HL-60/S4 (cell line): ENCODE results near the gene TRUB2.

Experiments
- in situ Hi-C: fragments of 300-500 bp; cut with MboI; formaldehyde crosslinking; loops from 2 replicates; pipeline ENCODE4 v1.14.3; 2022; ENCODE audit warnings: low sequenced_read_pairs

The TRUB2 gene, protein sequence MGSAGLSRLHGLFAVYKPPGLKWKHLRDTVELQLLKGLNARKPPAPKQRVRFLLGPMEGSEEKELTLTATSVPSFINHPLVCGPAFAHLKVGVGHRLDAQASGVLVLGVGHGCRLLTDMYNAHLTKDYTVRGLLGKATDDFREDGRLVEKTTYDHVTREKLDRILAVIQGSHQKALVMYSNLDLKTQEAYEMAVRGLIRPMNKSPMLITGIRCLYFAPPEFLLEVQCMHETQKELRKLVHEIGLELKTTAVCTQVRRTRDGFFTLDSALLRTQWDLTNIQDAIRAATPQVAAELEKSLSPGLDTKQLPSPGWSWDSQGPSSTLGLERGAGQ

DNA sequence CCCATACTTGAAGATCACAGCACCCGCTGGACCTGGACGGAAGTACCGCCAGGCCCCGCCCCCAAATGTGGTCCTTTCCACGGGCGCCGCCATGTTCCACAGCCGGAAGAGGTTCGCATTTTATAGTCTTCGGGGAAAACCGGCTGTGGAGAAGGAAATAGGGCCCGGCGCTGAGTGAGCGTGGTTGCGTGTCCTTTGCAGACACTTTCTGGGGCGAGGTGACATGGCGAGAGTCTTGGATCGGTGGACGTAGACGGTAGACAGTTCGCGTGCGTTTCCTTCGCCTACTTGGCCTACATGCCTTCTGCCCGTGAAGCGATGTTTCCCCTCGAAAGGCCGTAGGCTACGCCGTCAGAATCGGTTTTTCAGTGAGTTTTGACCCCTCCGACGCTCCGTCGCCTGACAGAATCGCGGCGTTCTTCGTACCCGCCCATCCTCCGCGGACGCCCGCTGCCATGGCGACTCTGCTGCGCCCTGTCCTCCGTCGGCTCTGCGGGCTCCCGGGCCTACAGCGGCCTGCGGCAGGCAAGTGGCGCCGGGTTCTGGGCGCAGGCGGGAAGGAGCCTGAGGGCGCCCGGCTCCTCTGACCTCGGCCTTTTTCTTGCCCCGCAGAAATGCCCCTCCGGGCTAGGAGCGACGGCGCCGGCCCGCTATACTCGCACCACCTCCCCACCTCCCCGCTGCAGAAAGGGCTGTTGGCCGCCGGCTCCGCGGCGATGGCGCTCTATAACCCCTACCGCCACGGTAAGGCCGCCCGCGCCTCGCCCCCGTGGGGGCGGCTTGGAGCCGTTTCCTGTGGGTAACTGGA lies at the start of gene TRUB2, which contains the start of gene COQ4:
Gene TRUB2 (minus strand): TSS at position 44 of the 808 bp plus-strand sequence. CDS start 39 bp downstream, at position 5.
Gene COQ4 (plus strand): TSS at position 436 of the 808 bp plus-strand sequence. CDS start 20 bp downstream, at position 456.
- in situ Hi-C loops, result no loop called here

DNA sequence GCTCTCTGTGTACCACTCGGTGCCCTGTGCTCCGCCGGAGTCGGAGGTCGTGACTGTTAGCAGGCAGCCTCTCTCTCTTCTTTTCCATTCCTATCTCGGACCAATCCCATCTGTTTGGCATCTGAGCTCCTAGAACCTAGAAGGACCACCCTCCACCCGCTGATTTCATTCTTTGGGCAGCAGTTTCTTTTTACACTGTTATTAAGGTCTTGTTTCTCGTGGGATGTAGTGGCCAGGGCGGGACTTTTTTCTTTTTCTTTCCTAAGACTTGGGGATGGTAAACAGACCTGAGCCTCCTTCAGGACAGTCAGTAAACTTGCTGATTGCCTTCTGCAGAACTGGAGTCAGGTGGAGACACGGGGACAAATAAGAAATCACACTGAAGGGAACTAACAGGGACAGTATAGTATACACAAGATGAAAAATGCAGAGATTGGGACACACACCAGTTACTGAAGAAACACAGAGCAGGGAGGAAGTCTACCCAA lies 49.4 kb upstream of the TRUB2 start:
- in situ Hi-C loops, result no loop called here

DNA sequence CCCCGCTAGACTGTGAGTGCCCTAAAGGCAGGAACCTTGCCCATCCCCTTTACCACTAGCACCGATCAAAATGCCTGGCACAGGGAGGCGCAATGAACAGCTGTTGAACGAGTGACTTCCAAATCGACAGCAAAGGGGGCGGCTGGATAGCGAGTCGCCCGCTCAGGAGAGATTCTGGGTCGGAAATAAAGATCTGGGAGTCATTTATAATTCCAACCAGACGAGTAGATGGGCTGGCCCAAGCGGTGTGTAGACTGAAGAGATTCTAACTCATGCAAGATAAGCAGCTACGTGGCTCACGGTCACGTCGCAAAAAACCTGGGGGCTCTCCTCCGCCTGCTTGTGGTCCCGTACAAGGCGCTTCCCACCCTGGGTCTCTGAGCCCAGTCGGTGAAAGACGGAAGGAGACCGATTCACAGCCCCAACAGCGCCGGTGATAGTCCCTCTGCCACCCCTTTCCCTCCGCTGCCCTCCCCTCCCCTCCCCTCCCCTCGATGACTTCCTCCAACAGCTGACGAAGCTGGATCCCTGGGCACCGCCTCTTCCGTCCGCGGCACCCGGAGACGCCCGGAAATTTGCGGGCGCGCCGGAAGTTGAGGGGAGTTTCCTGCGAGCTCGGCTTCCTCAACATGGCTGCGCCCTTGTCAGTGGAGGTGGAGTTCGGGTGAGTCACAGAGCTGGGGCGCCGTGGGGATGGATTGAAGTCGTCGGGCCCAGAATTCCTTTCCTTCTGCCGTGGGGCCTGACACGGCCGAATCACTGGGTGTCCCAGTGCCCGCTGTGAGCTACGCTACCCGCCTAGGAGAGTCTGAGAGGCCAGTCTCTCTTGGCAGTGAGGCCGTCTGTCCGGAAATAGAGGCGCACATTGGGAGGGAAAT lies 48.7 kb upstream of the TRUB2 start, which contains the start of gene URM1:
Gene URM1 (plus strand): TSS at position 623 of the 878 bp plus-strand sequence. CDS start 7 bp downstream, at position 630.
- in situ Hi-C loops, result no loop called here

DNA sequence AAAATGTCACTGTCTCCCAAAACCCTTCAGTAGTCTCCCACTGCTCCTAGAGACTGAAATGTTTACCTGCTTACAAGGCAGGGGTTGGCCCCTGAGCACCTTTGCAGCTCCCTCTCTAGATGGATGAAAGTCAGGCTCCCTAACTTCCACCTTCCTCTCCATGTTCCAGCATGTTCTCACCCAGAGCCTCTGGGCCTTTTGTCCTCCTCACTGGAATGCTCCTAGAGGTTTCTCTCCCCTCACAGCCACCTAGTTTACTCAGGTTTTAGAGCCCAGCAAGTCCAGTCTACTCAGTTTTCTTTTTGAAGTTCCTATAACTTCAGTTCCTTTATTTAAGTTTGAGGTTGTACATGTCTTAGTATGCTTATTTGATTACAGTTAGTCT lies 48.1 kb upstream of the TRUB2 start:
- in situ Hi-C loops, result no loop called here

DNA sequence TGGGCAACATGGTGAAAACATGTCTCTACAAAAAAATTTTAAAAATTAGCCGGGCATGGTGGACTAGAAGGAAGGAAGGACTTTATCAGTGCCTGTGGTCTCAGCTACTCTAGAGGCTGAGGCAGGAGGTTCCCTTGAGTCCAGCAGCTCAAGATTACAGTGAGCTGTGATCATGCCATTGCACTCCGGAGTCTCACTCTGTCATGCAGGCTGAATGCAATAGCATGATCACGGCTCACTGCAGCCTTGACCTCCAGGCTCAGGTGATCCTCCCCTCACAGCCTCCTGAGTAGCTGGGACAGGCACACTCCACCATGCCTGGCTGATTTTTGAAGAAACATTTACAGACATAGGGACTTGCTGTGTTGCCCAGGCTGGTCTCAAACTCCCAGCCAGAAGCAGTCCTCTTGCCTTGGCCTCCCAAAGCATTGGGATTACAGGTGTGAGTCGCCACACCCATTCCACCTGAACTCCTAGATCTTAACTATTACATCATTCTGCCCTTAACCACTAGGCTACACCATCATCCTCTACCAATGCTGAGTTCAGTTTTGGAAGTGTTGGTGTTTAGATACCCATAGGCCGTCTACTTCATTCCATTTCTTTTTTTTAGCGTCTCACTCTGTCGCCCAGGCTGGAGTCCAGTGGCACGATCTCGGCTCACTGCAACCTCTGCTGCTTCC lies 46.9 kb upstream of the TRUB2 start:
- in situ Hi-C loops, result no loop called here

DNA sequence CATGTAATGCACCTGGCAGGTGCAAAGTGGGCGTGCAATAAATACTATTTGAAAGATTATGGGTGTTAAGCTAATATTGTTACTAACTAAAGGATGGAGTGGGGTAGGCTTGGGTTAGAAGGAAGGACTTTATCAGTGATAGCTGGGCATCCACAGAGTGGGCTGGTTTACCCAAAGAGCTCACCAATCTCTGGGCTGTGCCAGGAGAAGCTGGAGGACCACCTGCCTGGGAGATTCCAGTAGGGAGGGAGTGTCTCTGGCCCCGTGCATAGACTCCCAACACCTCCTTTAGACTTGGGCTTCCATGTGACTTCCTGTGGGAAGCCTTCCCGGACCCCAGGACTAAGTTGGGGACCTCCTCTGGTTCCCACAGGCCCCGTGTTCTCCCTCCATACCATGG lies 43.3 kb upstream of the TRUB2 start:
- in situ Hi-C loops, result no loop called here

DNA sequence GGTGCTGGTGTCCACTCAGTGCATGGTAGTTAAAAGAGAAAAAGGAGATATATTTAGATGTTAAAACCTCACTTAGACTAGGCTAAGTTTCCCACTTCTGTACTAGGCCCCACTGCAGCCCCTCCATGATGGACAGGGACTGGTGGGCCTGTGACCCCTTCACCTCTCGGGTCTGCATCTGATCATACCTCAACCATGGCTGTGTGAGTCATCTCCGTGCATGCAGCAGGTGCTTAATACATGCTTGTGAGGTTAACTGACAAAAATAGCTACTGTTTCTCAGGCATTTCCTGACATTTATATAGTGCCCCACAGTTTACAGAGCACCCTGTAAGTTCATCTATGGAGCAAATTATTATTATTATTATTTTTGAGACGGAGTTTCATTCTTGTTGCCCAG lies 40.5 kb upstream of the TRUB2 start:
- in situ Hi-C loops, result no loop called here

DNA sequence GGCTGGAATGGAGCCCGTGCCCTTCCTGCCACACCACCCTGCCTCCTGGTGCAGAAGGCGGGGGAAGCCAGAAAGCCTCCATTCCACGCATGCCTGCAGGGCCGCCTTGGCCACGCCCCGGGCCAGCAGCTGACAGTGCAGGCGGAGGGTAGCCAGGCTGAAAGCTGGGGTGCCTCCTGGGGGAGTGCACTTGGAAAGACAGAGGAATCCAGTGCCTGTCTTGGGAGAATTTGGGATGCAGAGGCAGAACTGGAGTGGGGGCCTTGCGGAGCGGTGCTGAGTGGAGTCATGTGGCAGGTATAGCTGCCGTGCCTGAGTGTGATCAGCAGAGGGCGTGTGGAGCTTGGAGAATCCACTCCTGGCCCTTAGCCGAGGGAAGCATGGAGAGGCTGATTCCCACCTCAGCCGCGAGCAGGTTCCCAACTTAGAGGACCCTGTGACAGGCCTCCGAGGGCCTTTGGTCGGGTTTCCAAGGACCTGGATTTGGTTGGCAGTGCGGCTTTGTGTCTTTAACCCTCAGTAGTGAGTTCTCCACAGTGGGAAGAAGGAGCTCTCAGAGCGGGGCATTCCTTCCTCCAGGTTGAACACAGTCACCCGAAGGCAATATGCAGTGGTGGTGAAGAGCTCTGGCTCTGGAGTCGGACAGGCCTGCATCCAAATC lies 39.9 kb upstream of the TRUB2 start:
- in situ Hi-C loops, result no loop called here

DNA sequence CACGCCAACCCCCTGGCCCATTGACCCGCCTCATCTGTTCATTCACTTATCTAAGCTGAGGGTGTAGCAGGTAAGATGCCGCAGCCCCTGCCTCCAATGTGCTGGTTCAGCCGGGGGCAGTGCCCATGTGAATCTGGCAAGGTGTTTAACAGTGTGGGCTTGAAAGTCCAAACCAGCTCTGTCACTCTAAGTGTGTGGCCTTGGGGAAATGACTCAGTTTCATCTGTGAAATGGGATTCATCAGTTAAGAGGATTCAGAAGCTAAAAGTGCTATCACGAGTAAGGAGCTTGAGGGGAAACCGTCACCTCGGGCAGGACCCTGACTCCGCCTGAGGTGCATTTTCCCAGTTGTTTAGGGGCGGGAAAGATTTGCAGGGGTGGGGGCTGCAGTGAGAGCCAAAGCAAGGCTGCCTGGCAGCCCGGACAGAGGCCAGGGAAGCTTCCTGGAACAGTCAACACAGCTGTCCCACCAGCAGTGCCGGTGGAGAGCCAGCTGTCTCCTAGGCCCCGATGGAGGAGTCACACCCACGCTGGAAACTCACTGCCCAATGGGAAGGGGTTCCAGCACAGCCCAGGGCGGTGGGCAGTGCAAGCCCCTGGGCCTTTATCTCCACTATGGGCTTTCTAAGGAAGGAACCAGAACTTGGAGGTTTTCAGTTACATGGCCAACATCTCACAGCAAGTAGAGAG lies 39.2 kb upstream of the TRUB2 start:
- in situ Hi-C loops, result no loop called here

DNA sequence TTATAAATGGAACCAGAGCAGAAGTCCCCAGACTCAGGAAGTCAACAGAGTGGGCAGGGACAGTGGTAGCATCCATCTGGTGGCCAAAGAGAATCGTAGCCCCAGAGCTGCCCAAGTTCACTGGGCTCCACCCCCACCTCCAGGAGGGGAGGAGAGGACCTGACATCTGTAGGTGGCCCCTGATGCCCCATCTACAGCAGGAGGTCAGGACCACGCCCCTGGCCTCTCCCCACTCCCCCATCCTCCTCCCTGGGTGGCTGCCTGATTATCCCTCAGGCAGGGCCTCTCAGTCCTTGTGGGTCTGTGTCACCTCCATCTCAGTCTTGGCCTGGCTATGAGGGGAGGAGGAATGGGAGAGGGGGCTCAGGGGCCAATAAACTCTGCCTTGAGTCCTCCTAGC lies 38.6 kb upstream of the TRUB2 start:
- in situ Hi-C loops, result no loop called here

DNA sequence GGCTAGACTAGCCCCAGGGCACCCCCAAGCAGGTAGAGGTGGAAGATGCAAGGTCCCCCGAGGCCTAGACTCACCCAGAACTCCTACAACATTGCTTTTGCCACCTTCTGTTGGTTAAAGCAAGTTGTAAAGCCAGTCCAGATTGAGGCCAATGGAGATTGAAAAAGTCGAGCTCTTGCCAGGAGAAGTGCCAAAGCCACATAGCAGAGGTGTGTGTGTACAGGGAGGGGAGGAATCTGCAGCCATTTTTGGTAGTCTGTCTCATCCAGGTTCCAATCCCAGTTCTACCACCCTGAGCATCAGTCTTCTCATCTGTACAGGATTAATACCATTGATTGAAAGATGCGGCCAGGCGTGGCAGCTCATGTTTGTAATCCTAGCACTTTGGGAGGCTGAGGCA lies 36.6 kb upstream of the TRUB2 start:
- in situ Hi-C loops, result no loop called here

DNA sequence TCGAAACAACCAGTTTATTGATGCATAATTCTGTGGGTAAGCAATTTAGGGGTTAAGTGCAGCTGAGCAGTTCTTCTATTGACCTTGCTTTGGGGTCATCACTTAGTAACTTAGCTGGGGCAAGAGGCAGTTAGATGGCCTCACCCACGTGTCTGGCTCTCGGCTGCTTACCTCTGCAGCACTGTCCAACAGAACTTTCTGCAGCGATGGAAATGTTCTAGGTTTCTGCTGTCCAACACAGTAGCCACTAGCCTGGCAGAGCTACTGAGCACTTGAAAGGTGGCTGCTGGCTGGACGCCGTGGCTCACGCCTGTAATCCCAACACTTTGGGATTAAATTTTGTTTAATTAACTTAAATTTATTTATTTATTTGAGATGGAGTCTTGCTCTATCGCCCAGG lies 35.8 kb upstream of the TRUB2 start:
- in situ Hi-C loops, result no loop called here

DNA sequence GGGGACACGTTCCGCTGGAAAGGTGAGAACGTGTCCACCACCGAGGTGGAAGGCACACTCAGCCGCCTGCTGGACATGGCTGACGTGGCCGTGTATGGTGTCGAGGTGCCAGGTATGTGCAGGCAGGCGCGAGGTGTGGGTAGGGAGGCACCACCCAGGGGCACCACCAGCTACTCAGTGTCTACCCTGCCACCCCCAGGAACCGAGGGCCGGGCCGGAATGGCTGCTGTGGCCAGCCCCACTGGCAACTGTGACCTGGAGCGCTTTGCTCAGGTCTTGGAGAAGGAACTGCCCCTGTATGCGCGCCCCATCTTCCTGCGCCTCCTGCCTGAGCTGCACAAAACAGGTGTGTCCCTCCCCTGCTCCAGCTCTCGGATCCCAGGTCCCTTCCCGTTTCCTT lies 33.2 kb upstream of the TRUB2 start:
- in situ Hi-C loops, result no loop called here

DNA sequence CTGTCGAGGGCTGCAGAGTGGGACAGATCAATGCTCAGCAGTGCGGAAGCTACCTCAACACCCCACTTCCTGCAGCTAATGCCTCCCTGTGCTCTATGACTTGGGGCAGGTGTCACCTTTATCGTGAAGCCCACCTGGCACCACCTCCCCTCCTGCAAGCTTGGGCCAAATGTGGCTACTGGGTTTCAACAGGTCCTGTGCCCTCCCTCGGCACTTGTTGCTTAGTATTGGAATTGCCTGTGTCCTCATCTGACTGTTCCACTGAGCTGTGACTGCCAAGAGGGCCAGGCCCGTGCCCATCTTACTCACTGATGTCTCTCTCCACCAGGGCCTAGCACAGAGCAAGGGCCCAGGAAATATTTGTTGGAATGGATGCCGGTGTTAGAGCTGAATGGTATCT lies 27.5 kb upstream of the TRUB2 start:
- in situ Hi-C loops, result no loop called here

DNA sequence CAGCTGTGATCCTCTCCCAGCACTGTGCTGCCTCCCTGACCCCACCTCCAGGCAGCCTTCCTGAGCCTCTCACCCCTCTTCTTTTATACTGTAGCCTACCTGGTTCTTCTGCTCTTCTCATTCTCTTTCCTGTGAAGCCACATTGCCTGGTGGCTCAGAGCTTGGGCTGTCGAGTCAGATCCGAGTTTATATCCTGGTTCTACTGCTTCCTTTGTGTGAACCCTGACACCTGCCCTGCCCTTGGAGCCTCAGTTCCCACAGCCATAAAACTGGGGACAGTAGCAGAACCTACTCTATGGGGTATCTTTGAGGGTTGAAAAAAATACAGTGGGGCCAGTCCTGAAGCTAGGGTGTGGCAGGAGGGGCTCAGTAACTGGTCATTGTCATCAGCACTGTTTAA lies 26.9 kb upstream of the TRUB2 start:
- in situ Hi-C loops, result no loop called here

DNA sequence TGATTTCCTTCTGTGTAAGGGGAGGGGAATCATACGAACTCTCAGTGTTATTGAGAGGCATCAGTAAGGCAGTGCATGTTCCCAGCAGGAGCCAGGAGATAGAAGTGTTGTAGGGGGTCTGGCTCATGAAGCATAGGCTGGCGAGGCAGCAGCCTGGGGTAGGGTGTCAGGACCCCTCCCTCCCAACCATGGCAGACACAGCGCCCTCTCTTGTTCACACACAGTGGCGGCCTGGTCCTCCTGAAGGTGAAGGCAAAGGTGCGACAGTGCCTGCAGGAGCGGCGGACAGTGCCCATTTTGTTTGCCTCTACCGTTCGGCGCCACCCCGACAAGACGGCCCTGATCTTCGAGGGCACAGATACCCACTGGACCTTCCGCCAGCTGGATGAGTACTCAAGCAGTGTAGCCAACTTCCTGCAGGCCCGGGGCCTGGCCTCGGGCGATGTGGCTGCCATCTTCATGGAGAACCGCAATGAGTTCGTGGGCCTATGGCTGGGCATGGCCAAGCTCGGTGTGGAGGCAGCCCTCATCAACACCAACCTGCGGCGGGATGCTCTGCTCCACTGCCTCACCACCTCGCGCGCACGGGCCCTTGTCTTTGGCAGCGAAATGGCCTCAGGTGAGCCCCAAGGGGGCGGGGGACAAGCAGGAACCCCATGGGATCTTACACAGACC lies 22.8 kb upstream of the TRUB2 start:
- in situ Hi-C loops, result no loop called here

DNA sequence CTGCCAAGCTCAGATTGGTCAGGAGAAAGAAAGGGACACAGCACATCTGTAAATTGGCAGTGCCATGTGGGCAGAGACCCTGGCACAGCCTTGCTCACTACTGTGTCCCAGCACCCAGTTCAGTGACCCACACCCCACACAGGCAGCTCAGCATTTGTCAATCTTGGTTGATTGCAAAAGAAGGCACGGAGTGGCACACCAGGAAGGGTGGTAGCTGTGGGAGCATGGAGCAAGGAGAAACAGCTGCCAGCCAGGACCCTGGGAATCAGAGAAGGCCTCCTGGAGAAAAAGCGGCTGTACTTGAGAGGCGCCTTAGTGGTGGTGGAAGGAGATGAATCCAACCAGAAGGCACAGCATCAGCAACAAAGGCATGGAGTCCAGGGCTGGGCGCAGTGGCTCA lies 21.6 kb upstream of the TRUB2 start:
- in situ Hi-C loops, result no loop called here

DNA sequence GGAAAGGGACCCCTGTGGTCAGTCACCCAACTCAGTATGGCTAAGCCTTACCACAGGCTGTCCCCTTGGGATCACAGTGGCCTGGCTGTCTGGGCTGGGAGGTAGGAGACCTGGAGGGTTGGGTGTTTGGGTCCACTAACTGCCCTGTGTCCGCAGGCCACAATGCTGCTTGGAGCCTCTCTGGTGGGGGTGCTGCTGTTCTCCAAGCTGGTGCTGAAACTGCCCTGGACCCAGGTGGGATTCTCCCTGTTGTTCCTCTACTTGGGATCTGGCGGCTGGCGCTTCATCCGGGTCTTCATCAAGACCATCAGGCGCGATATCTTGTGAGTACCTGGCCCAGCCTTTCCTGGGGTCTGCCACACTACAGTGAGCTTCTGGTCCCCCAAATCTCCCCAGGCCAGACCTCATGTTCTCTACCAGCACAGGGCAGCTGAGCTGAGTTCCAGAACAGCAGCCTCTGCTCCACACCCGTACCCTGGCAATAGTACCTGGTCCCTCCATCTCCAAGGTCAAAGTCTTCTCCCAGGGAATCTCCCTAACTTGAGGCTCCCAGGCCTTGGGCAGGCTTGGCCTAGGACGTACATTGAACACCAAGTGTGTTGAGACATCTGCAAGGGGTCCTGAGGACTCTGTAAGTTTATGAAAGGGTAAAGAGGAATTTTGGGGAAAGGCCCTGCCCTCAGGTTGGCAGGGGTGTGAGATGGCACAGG lies 20.9 kb upstream of the TRUB2 start:
- in situ Hi-C loops, result no loop called here
